Daoy (cell line): Measurements from ENCODE around the gene CFAP97D2. TPM values are rescaled to one million over a fixed set of nuclear protein-coding genes. Genes with fewer than 3 reads are reported as not detected.
"Not testable (repeated sequence)": the region's sequence is repeated elsewhere in the genome, so short reads cannot be mapped to it uniquely, and the experiment has no call there.

Source experiments
- DNase-seq: peaks from one replicate; pipeline ENCODE4 v3.0.0-alpha.2; 2015; ENCODE audit warnings: low read depth
- total RNA-seq: library from RNA; depleted of rRNA; stranded (reverse); fragments of >200 nt; shearing (Covaris generic); gene quantifications from 2 replicates; pipeline ENCODE4 v1.2.3, GENCODE V29; 2014

CFAP97D2 gene
- total RNA-seq, 1 experiment from 2014 or later: not detected

GRCh38 chr13:114143806-114144605 lies 35.1 kb upstream of the CFAP97D2 start:
- peak; percentile 52 for DNase-seq

- no peak for DNase-seq
Measured at GRCh38 chr13:114144606-114145244, 34.3 kb upstream of the CFAP97D2 start.

GRCh38 chr13:114145256-114145655 lies 33.8 kb upstream of the CFAP97D2 start:
- no peak for DNase-seq

- no peak for DNase-seq
Measured at GRCh38 chr13:114145722-114146121, 33.3 kb upstream of the CFAP97D2 start.

- no peak for DNase-seq
Measured at GRCh38 chr13:114146173-114146572, 32.9 kb upstream of the CFAP97D2 start.

GRCh38 chr13:114146629-114147028 lies 32.4 kb upstream of the CFAP97D2 start:
- DNase-seq: no peak

GRCh38 chr13:114147803-114148520 lies 31.1 kb upstream of the CFAP97D2 start:
- DNase-seq: no peak

GRCh38 chr13:114148521-114148855 lies 30.6 kb upstream of the CFAP97D2 start:
- no peak for DNase-seq

GRCh38 chr13:114148886-114149285 lies 30.2 kb upstream of the CFAP97D2 start:
- DNase-seq: not testable (repeated sequence)

- no peak for DNase-seq
Measured at GRCh38 chr13:114149774-114150740, 29.0 kb upstream of the CFAP97D2 start.

- no peak for DNase-seq
Measured at GRCh38 chr13:114151031-114151430, 28.0 kb upstream of the CFAP97D2 start.

GRCh38 chr13:114151565-114152284 lies 27.3 kb upstream of the CFAP97D2 start:
- DNase-seq: peak; percentile 85

GRCh38 chr13:114152285-114152645 lies 26.8 kb upstream of the CFAP97D2 start:
- no peak for DNase-seq

- DNase-seq: no peak
Measured at GRCh38 chr13:114152831-114153371, 26.2 kb upstream of the CFAP97D2 start.

- no peak for DNase-seq
Measured at GRCh38 chr13:114153485-114154080, 25.5 kb upstream of the CFAP97D2 start.

GRCh38 chr13:114154476-114154875 lies 24.6 kb upstream of the CFAP97D2 start:
- DNase-seq: no peak

GRCh38 chr13:114155320-114155719 lies 23.7 kb upstream of the CFAP97D2 start:
- DNase-seq: no peak

GRCh38 chr13:114155926-114156883 lies 22.9 kb upstream of the CFAP97D2 start:
- DNase-seq: no peak

- DNase-seq: no peak
Measured at GRCh38 chr13:114157869-114158495, 21.1 kb upstream of the CFAP97D2 start.
